ENCODE measurements around the gene GCNA.

GRCh38 chrX:71618787-71619186 lies 40.5 kb downstream of the GCNA start:
- TF ChIP-seq POLR2AphosphoS5 (IDR thresholded peaks at IDR 0.05; ENCODE audit: low read length), result 0 out of 2 replicates have a peak, but pooled peaks have one; percentile 8
- TF ChIP-seq, protein P1, sequence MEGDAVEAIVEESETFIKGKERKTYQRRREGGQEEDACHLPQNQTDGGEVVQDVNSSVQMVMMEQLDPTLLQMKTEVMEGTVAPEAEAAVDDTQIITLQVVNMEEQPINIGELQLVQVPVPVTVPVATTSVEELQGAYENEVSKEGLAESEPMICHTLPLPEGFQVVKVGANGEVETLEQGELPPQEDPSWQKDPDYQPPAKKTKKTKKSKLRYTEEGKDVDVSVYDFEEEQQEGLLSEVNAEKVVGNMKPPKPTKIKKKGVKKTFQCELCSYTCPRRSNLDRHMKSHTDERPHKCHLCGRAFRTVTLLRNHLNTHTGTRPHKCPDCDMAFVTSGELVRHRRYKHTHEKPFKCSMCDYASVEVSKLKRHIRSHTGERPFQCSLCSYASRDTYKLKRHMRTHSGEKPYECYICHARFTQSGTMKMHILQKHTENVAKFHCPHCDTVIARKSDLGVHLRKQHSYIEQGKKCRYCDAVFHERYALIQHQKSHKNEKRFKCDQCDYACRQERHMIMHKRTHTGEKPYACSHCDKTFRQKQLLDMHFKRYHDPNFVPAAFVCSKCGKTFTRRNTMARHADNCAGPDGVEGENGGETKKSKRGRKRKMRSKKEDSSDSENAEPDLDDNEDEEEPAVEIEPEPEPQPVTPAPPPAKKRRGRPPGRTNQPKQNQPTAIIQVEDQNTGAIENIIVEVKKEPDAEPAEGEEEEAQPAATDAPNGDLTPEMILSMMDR (IDR thresholded peaks at IDR 0.05 in 2 of 3, conservative IDR thresholded peaks at IDR 0.05 in 1 of 3; ENCODE audit: control insufficient read depth in 2 of 3, extremely low read depth in 1 of 3, insufficient read depth in 1 of 3, low read depth in 3 of 3, low read length in 3 of 3), result no peak
- no peak for TF ChIP-seq YY1 (IDR thresholded peaks at IDR 0.05; ENCODE audit: low read depth, low read length)
- TF ChIP-seq HDGF (IDR thresholded peaks at IDR 0.05), result no peak
- no peak for TF ChIP-seq NFYB (IDR thresholded peaks at IDR 0.05; ENCODE audit: insufficient read depth, low read depth, low read length)
- TF ChIP-seq EP300 (IDR thresholded peaks at IDR 0.05; ENCODE audit: borderline replicate concordance in 1 of 2, control insufficient read depth in 1 of 2, low read depth in 2 of 2, low read length in 2 of 2), result no peak
- TF ChIP-seq YBX1 (IDR thresholded peaks at IDR 0.05), result no peak
- no peak for TF ChIP-seq CEBPB (IDR thresholded peaks at IDR 0.05; ENCODE audit: borderline replicate concordance in 1 of 2, low read depth in 2 of 2, low read length in 2 of 2)
- TF ChIP-seq ZBTB40 (IDR thresholded peaks at IDR 0.05; ENCODE audit: borderline replicate concordance), result no peak
- TF ChIP-seq ETV6 (conservative IDR thresholded peaks at IDR 0.05 in 1 of 2, IDR thresholded peaks at IDR 0.05 in 1 of 2; ENCODE audit: borderline replicate concordance in 1 of 2, low read depth in 1 of 2), result no peak
- TF ChIP-seq POLR2A (IDR thresholded peaks at IDR 0.05; ENCODE audit: low read depth, low read length), result no peak
- no peak for TF ChIP-seq ZNF217 (IDR thresholded peaks at IDR 0.05)
- TF ChIP-seq ATF7 (IDR thresholded peaks at IDR 0.05; ENCODE audit: low read depth), result no peak
- TF ChIP-seq JUND (IDR thresholded peaks at IDR 0.05; ENCODE audit: low read depth, low read length), result no peak
